AG09319 (cell line): ENCODE results near the gene GALNT13.

Source experiments
- DNase-seq: peaks from one replicate; pipeline ENCODE4 v3.0.0-alpha.2; 2010; ENCODE audit warnings: low read depth; ENCODE audit errors: extremely low read depth
- TF ChIP-seq, protein P1 (sequence below): IDR thresholded peaks from 2 replicates; pipeline ENCODE4 v1.5.1; 2011; ENCODE audit warnings: low read depth, mild to moderate bottlenecking, inconsistent platforms, low read length, moderate library complexity

The GALNT13 gene

DNA sequence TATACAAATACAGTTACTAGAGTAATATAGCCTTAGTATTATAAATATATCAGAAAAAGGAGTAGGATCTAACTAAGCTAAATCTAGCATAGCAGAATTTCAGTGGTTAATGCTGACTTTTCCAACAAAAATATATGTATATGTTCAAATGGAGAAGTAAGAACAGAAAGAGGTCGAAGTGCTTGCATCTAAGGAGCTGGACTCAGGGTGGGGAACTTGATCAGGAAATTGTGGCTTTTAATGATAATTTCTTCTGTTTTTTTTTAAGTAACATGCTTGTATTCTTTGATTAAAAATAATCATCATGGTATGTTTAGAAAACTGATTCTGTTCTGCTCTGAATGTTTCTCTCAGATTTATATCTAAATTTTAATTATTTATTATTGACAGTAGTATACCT, 327.1 kb downstream of the GALNT13 start:
- no peak for DNase-seq
- TF ChIP-seq, protein P1, sequence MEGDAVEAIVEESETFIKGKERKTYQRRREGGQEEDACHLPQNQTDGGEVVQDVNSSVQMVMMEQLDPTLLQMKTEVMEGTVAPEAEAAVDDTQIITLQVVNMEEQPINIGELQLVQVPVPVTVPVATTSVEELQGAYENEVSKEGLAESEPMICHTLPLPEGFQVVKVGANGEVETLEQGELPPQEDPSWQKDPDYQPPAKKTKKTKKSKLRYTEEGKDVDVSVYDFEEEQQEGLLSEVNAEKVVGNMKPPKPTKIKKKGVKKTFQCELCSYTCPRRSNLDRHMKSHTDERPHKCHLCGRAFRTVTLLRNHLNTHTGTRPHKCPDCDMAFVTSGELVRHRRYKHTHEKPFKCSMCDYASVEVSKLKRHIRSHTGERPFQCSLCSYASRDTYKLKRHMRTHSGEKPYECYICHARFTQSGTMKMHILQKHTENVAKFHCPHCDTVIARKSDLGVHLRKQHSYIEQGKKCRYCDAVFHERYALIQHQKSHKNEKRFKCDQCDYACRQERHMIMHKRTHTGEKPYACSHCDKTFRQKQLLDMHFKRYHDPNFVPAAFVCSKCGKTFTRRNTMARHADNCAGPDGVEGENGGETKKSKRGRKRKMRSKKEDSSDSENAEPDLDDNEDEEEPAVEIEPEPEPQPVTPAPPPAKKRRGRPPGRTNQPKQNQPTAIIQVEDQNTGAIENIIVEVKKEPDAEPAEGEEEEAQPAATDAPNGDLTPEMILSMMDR = no peak

DNA sequence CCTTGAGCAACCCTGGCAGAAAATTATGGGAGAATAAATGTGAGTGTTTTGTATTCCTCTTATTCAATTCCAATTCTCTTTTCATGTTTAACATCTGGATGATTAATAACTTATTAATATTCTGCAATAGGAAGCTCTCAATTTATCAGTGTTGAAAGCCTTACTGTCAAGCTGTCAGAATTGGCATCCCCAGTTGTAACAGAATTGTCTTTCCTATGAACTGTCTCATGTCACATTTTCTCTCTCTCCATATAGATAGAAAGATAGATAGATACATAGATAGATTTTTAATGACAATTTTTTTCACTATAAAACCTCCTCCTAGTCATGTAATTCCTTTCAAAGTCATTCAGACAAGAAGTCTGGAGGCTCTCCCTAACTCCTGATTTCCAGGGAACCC, 331.5 kb downstream of the GALNT13 start:
- no peak for DNase-seq
- TF ChIP-seq, protein P1 = no peak

DNA sequence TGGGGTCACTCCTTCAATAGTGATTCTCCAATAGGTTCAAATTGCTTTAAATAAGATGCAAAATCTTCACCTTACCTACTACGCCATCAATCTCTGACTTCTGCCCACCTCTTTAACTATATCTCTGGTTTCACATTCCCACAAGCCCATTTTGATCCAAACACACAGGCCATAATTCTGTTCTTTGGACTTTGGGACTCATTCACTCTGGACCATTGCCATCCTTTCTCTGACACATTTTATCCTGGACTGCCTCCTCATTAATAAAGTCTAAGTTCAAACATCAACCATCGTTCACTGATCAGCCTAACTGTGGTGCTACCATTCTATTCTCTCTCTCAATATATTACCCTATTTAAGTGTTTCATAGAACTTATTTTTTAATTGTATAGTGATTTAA, 332.2 kb downstream of the GALNT13 start:
- no peak for DNase-seq
- TF ChIP-seq, protein P1 = no peak

DNA sequence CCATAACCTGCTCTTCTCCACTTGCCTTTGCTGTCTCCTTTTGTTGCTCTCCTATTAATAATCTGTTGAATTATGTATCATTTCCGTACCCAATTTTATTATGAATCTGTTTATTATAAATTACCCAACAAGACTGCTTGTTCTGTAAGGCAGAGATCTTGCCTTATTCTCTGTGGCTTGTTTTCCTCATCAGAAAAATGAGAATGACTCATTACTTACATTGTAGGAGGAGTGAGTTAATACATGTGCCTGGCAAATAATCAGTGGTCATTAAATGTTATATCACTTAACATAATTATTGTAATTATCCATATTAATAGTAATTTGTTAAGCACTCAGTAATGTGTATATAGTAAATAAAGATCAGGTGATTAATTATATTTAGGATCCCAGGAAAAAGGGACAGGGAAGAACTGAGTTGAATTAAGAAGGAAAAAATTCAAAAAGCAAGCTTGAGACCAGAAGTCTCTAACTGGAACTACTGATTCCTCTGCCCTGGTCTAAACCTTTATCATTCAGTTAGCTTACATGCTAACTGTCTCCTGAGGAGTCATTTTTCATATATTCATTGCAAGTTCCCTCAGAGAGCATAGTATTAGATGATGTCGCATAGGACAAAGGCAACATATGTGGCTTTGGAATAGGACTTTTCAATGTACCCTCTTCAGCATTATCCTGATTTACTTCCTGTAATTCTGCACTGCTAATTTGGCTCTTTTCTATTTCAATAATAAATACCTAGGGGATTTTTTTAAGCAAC, 335.7 kb downstream of the GALNT13 start:
- TF ChIP-seq, protein P1 = no peak
- DNase-seq = no peak

DNA sequence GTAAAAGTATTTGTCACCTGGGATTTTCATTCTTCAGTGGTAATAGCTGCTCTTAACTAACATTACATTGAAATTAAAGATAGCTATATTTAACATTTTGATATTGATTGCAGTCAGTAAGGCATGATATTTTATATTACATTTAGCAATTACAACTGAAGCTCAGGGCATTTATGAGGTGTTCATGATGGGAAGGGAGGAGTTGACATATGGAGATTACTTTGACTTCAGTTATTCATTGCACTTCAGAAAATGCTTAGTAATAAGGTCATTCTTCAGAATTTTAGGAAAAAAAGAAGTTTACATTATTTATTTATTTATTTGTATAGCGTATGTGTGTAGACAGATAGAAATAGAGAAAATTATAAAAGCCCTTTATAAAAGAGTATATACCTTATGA, 352.0 kb downstream of the GALNT13 start:
- DNase-seq = no peak
- TF ChIP-seq, protein P1 = no peak

DNA sequence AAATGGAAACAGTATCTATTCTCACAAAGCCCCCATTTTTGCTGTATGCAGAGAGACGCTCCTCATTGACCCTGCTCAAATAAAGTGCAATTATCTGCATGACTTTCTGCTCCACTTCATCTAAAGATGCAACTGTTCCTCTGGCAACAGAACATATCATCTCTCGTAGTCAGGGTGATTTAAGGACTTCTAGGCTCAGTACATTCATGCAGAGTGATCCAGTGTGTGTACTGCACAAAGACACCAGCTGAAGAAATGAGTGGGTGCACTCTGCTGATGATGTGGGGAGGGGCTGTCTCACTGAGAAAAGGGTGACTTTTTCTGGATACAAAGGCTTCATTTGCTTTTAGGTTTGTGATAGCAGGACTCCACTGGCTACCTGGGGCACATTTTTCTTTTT, 355.2 kb downstream of the GALNT13 start:
- TF ChIP-seq, protein P1 = no peak
- DNase-seq = no peak

DNA sequence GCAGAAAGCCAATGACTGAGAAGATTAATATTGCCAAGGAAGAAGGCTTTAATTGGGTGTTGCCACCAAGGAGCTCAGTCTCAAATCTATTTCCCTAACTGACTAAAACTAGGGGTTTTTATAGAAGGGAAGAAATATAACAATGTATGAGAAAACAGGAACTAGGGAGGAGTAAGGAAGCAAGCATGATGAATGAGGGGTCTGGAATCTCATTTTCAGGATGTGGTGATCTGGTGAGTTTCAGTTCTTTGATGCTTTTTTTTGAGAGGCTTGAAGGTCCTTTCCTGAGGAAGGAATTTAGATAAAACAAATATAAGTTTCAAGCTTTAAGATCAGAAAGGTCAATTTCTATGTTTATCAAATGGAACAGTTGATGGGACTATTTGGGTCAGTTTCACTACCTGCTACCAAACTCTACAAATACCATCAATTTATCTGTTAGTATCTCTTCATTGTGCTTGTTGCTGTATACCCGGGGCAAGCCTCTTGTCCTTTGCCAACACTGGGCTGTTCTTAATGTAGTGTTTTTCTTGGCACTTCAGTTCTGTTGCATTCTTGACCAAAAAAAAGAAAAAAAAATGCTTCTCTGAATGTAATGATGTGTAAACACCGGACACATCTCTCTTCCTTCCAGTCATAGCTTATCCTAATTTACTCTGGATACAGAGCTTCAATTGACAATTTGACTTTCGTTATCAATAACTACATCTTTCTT, 357.0 kb downstream of the GALNT13 start:
- DNase-seq = no peak
- TF ChIP-seq, protein P1 = no peak
